D721Med (cell line): ENCODE measurements around the gene OBSCN.

Source experiments
- DNase-seq: peaks from one replicate; pipeline ENCODE4 v3.0.0; 2011; ENCODE audit warnings: low spot score; ENCODE audit not compliant: insufficient read length
- FAIRE-seq: peaks from 2 replicates; lab custom pipeline; 2011; peaks lifted over from hg19 to GRCh38; lab: Jason Lieb, UNC
- CTCF ChIP-seq: IDR thresholded peaks from 2 replicates; pipeline ENCODE4 v1.5.1; 2012; ENCODE audit warnings: mild to moderate bottlenecking, control low read depth; ENCODE audit not compliant: insufficient read depth; ENCODE audit errors: missing control alignments

OBSCN gene

GRCh38 chr1:228414511-228415211 is 206.8 kb downstream of the OBSCN start:
- TF ChIP-seq CTCF = no peak
- no peak for DNase-seq
- no peak for FAIRE-seq

- FAIRE-seq = no peak
- TF ChIP-seq CTCF = no peak
- DNase-seq = no peak
Measured at GRCh38 chr1:228415221-228415620, 207.4 kb downstream of the OBSCN start.

GRCh38 chr1:228415853-228416216 is 208.0 kb downstream of the OBSCN start:
- no peak for TF ChIP-seq CTCF
- DNase-seq (no peak), FAIRE-seq (no peak)

GRCh38 chr1:228416217-228416933 is 208.5 kb downstream of the OBSCN start, which contains the start of gene TRIM17:
TRIM17 (minus strand) TSS chr1:228416861; CDS start chr1:228415072, 1,789 bp downstream.
- DNase-seq (no peak), FAIRE-seq (no peak)
- TF ChIP-seq CTCF = no peak

GRCh38 chr1:228417061-228417460 is 209.2 kb downstream of the OBSCN start:
- DNase-seq (no peak), FAIRE-seq (no peak)
- no peak for TF ChIP-seq CTCF

- DNase-seq (no peak), FAIRE-seq (no peak)
- TF ChIP-seq CTCF = no peak
Measured at GRCh38 chr1:228417483-228418203, 209.8 kb downstream of the OBSCN start.
